Suprapubic skin (tissue), 4 donors: ENCODE results near the gene TTC39C. TPM values are rescaled to one million over a fixed set of nuclear protein-coding genes. Genes with fewer than 3 reads are reported as not detected.
"Not testable (repeated sequence)": the region's sequence is repeated elsewhere in the genome, so short reads cannot be mapped to it uniquely, and the experiment has no call there.

ENCODE experiments used
- DNase-seq, 2 donors: peaks; one replicate each; pipeline ENCODE4 v3.0.0-alpha.2; 2019; ENCODE audit warnings: low spot score in 2 of 2
- H3K27ac ChIP-seq: fragments of 200-600 bp; sonication (generic); one replicate; pipeline ENCODE4 v1.5.1; 2019
- H3K27me3 ChIP-seq: fragments of 200-600 bp; sonication (generic); one replicate; pipeline ENCODE4 v1.5.1; 2019
- H3K36me3 ChIP-seq: fragments of 200-600 bp; sonication (generic); one replicate; pipeline ENCODE4 v1.5.1; 2019
- H3K4me1 ChIP-seq: fragments of 200-600 bp; sonication (generic); one replicate; pipeline ENCODE4 v1.5.1; 2019
- H3K4me3 ChIP-seq: fragments of 200-600 bp; sonication (generic); one replicate; pipeline ENCODE4 v1.5.1; 2019; ENCODE audit warnings: mild to moderate bottlenecking
- H3K9me3 ChIP-seq: fragments of 200-600 bp; sonication (generic); one replicate; pipeline ENCODE4 v1.5.1; 2019
- EP300 ChIP-seq: sonication (generic); formaldehyde crosslinking; IDR thresholded peaks from one replicate; pipeline ENCODE4 v1.6.1; 2017; ENCODE audit warnings: antibody characterized with exemption
- POLR2A ChIP-seq, 2 donors: fragments of 450-650 bp; IDR thresholded peaks; one replicate each; pipeline ENCODE4 v1.6.1; 2017; ENCODE audit warnings: antibody characterized with exemption in 2 of 2, mild to moderate bottlenecking in 2 of 2, moderate library complexity in 2 of 2
- POLR2AphosphoS5 ChIP-seq, 3 donors: sonication (generic); formaldehyde crosslinking; IDR thresholded peaks; one replicate each; pipeline ENCODE4 v1.6.1; 2017; ENCODE audit warnings: antibody characterized with exemption in 3 of 3
- WGBS: methylation state at CpG from one replicate; pipeline ENCODE4 v1.1.5; 2018; 5-methylcytosine and 5-hydroxymethylcytosine counted together
- total RNA-seq, 4 donors: library from RNA; depleted of rRNA; stranded (reverse); fragments of >200 nt; gene quantifications; one replicate each; pipeline ENCODE4 v1.1.0, GENCODE V29; 2016
- TF ChIP-seq, protein P1 (sequence below), 2 donors: fragments of 200-600 bp in 1 of 2; fragments of 450-650 bp in 1 of 2; sonication (generic) in 1 of 2; IDR thresholded peaks; one replicate each; pipeline ENCODE4 v1.5.1; 2016 to 2019; ENCODE audit warnings: antibody characterized with exemption in 2 of 2, mild to moderate bottlenecking in 1 of 2, moderate library complexity in 1 of 2

The TTC39C gene
- total RNA-seq, 4 donors from 2014 or later = 74.9 to 126 (median 86.5) TPM

- Histone ChIP-seq H3K4me1 (peaks cover 37% of the 10 kb centered on the region), H3K4me3 (no peak overlapping the region)
- WGBS = 42% methylated on average over 2 of the region's 2 CpGs
These were observed 41.3 kb downstream of the TTC39C start for GRCh38 chr18:24055878-24056277.

DNA sequence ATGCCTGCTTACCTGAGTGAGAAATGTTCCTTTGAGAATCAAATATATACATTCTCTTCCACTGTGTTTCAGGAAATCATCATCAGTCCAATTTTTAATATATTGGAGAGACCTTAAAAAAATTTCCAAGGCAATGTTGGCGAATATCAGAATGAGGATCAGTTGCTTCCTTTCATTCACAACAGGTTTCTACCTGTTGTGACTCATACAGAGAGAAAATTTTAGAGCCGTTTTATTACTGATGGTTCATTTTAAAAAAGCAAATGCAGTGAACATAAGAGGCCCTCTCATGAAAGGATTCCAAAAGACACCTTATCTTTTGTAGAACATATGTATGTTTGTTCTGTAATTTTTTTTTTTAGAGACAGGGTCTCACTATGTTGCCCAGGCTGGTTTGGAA is 42.0 kb downstream of the TTC39C start:
- no peak overlapping the region for H3K27ac ChIP-seq
- TF ChIP-seq POLR2AphosphoS5 (IDR thresholded peaks at IDR 0.05) (no peak), EP300 (no peak)

More at GRCh38 chr18:24055878-24056277, 41.3 kb downstream of the TTC39C start:
- no peaks in the 10 kb centered on the region for H3K36me3 ChIP-seq
- no peak overlapping the region for H3K27ac ChIP-seq
- no peaks in the 10 kb centered on the region for H3K27me3 ChIP-seq
- H3K9me3 ChIP-seq = no peaks in the 10 kb centered on the region
- TF ChIP-seq POLR2AphosphoS5 (IDR thresholded peaks at IDR 0.05) = no peak
- TF ChIP-seq, protein P1, sequence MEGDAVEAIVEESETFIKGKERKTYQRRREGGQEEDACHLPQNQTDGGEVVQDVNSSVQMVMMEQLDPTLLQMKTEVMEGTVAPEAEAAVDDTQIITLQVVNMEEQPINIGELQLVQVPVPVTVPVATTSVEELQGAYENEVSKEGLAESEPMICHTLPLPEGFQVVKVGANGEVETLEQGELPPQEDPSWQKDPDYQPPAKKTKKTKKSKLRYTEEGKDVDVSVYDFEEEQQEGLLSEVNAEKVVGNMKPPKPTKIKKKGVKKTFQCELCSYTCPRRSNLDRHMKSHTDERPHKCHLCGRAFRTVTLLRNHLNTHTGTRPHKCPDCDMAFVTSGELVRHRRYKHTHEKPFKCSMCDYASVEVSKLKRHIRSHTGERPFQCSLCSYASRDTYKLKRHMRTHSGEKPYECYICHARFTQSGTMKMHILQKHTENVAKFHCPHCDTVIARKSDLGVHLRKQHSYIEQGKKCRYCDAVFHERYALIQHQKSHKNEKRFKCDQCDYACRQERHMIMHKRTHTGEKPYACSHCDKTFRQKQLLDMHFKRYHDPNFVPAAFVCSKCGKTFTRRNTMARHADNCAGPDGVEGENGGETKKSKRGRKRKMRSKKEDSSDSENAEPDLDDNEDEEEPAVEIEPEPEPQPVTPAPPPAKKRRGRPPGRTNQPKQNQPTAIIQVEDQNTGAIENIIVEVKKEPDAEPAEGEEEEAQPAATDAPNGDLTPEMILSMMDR (IDR thresholded peaks at IDR 0.05) = no peak
- TF ChIP-seq EP300 = no peak
- TF ChIP-seq POLR2A (IDR thresholded peaks at IDR 0.05) = no peak
- DNase-seq = no peak

GRCh38 chr18:24057804-24058203 is 43.2 kb downstream of the TTC39C start:
- no peak for DNase-seq
- no peak for TF ChIP-seq POLR2A (IDR thresholded peaks at IDR 0.05)
- TF ChIP-seq, protein P1 (IDR thresholded peaks at IDR 0.05) = no peak
- no peak for TF ChIP-seq EP300
- no peak for TF ChIP-seq POLR2AphosphoS5 (IDR thresholded peaks at IDR 0.05)
- Histone ChIP-seq H3K9me3 (no peaks in the 10 kb centered on the region), H3K27ac (no peak overlapping the region), H3K27me3 (no peaks in the 10 kb centered on the region), H3K4me1 (peaks cover 35% of the 10 kb centered on the region), H3K4me3 (no peak overlapping the region), H3K36me3 (no peaks in the 10 kb centered on the region)
- 100% methylated on average over 1 of the region's 1 CpG for WGBS

More for the DNA sequence above, 42.0 kb downstream of the TTC39C start:
- Histone ChIP-seq H3K36me3 (no peaks in the 10 kb centered on the region), H3K4me1 (peaks cover 37% of the 10 kb centered on the region), H3K27me3 (no peaks in the 10 kb centered on the region), H3K9me3 (no peaks in the 10 kb centered on the region), H3K4me3 (no peak overlapping the region)
- no peak for DNase-seq
- 41% methylated on average over 2 of the region's 2 CpGs for WGBS

DNA sequence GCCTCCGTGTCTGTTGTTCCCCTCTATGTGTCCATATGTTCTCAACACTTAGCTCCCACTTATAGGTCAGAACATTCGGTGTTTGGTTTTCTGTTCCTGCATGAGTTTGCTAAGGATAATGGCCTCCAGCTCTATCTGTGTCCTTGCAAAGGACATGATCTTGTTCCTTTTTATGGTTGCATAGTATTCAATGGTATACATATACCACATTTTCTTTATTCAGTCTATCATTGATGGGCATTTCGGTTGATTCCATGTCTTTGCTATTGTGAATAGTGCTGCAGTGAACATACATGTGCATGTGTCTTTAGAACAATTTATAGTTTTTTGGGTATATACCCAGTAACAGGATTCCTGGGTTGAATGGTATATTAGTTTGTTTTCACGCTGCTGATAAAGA is 44.8 kb downstream of the TTC39C start:
- H3K9me3 ChIP-seq, H3K27me3 ChIP-seq, H3K27ac ChIP-seq, H3K4me3 ChIP-seq, H3K36me3 ChIP-seq, DNase-seq: not testable (repeated sequence)
- H3K4me1 ChIP-seq = peaks cover 31% of the 10 kb centered on the region
- WGBS = 83% methylated on average over 4 of the region's 4 CpGs

DNA sequence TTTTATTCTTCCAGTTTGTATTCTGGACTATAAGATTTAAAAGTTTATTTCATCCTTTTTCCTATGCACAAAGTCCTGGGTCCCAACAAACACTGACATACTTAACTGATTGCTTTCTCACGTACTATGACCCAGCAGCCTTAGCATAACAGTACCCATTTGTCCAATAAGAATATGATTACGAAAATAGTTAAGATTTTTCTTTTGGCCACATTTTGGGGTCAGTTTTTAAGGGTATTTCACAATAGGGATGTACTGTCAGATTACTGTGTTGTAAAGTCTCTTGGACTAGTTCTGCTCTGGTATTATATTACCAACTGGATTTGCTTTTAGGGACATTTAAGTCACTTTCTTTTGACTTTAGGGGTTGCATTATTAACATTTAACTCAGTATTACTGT is 46.1 kb downstream of the TTC39C start:
- WGBS = 80% methylated on average over 2 of the region's 2 CpGs
- Histone ChIP-seq H3K4me1 (peaks cover 24% of the 10 kb centered on the region), H3K9me3 (no peaks in the 10 kb centered on the region), H3K27me3 (no peaks in the 10 kb centered on the region), H3K27ac (no peak overlapping the region), H3K36me3 (no peaks in the 10 kb centered on the region), H3K4me3 (no peak overlapping the region)
- no peak for DNase-seq
- TF ChIP-seq POLR2AphosphoS5 (IDR thresholded peaks at IDR 0.05) = no peak
- TF ChIP-seq EP300 = no peak
- TF ChIP-seq, protein P1 (IDR thresholded peaks at IDR 0.05) = no peak
- TF ChIP-seq POLR2A (IDR thresholded peaks at IDR 0.05) = no peak

DNA sequence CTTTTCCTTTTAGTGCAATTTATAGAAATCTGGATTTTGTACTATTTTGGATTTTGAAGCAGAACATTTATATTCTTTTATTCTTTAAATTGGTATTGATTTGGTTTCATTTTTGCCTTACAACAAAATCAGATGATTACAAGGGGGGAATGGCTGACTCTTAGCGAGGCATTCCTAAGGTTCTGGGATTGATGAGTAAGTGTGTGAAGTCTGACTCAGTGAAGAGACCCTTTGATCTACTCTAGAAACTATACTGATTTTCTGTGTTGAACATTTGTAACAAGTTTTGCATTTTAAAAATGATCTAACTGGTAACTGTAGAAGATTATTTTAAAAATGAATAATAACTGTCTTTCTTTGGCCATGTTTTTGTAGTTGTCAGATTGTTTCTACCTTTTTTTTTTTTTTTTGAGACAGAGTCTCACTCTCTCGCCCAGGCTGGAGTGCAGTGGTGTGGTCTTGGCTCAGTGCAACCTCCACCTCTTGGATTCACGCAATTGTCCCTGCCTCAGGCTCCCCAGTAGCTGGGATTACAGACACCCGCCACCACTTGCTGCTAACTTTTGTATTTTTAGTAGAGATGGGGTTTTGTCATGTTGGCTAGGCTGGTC is 48.7 kb downstream of the TTC39C start:
- no peaks in the 10 kb centered on the region for H3K9me3 ChIP-seq
- no peak overlapping the region for H3K27ac ChIP-seq
- TF ChIP-seq POLR2A (IDR thresholded peaks at IDR 0.05) = no peak
- no peak for TF ChIP-seq EP300
- TF ChIP-seq POLR2AphosphoS5 (IDR thresholded peaks at IDR 0.05) = no peak
- TF ChIP-seq, protein P1 (IDR thresholded peaks at IDR 0.05) = no peak
- DNase-seq = no peak
- WGBS = 62% methylated on average over 4 of the region's 4 CpGs
- H3K4me1 ChIP-seq = peaks cover 17% of the 10 kb centered on the region
- H3K4me3 ChIP-seq = no peak overlapping the region
- peaks cover 3% of the 10 kb centered on the region for H3K36me3 ChIP-seq
- H3K27me3 ChIP-seq = no peaks in the 10 kb centered on the region
